H1 (cell line): ENCODE measurements around the gene SMARCB1. TPM values are rescaled to one million over a fixed set of nuclear protein-coding genes. Genes with fewer than 3 reads are reported as not detected.

Source experiments
- ASH2L ChIP-seq: fragments of 200-600, 300-600 bp; sonication (generic); IDR thresholded peaks from one replicate; pipeline ENCODE4 v1.7.1; 2017; ENCODE audit warnings: low read length
- EZH2 ChIP-seq: fragments of 200-600 bp; sonication (generic); IDR thresholded peaks from 2 replicates; pipeline ENCODE4 v1.7.1; 2012; ENCODE audit warnings: low read depth, mild to moderate bottlenecking, moderate library complexity, low read length, inconsistent platforms; ENCODE audit not compliant: severe bottlenecking
- GTF2F1 ChIP-seq: IDR thresholded peaks from 2 replicates; pipeline ENCODE4 v1.6.1; 2012; ENCODE audit warnings: low read depth, low read length, improper control_type of control experiment, borderline replicate concordance
- HDAC6 ChIP-seq: IDR thresholded peaks from one replicate; pipeline ENCODE4 v1.7.1; 2012; ENCODE audit warnings: low read depth, mild to moderate bottlenecking, inconsistent platforms, low read length, moderate library complexity
- PHF8 ChIP-seq: fragments of 200-600 bp; sonication (generic); conservative IDR thresholded peaks from 2 replicates; pipeline ENCODE4 v1.7.1; 2012; ENCODE audit warnings: low read depth, mild to moderate bottlenecking, inconsistent platforms, low read length, moderate library complexity
- SIRT6 ChIP-seq: IDR thresholded peaks from one replicate; pipeline ENCODE4 v1.7.1; 2012; ENCODE audit warnings: low read length, inconsistent platforms
- SIX5 ChIP-seq: IDR thresholded peaks from 2 replicates; pipeline ENCODE4 v1.6.1; 2011; ENCODE audit warnings: mild to moderate bottlenecking, low read depth, low read length
- SP1 ChIP-seq: IDR thresholded peaks from 2 replicates; pipeline ENCODE4 v1.6.1; 2011; ENCODE audit warnings: low read depth, low read length
- YY1 ChIP-seq: IDR thresholded peaks from 2 replicates; pipeline ENCODE4 v1.6.1; 2011; ENCODE audit warnings: low read depth, mild to moderate bottlenecking, low read length
- polyA plus RNA-seq, 7 experiments: library from polyadenylated mRNA; depleted of rRNA in 3 of 7; stranded (reverse) in 5 of 7; unstranded in 2 of 7; fragments of >200 nt in 5 of 7; fragments of 200-250 nt in 2 of 7; gene quantifications; 1 replicate in 5 of 7; 2 replicates in 1 of 7; 4 replicates in 1 of 7; pipeline versions ENCODE4 v1.2.1 to v1.2.3, GENCODE V29; 2011 to 2013; ENCODE audit warnings: missing spikeins in 2 of 7, mixed read lengths in 2 of 7
- total RNA-seq: library from RNA; stranded (reverse); fragmentation: NEBNext Ultra II Directional; extraction: Animal tissue kit (Norgen Biotek cat#: 25700); gene quantifications from 2 replicates; pipeline ENCODE4 v1.2.1, GENCODE V29; 2021
- TF ChIP-seq, protein P1 (sequence below): fragments of 300-600 bp; sonication (generic); IDR thresholded peaks from 2 replicates; pipeline ENCODE4 v1.7.1; 2012; ENCODE audit warnings: low read length, moderate library complexity, mild to moderate bottlenecking, inconsistent platforms; ENCODE audit not compliant: insufficient replicate concordance

The SMARCB1 gene
- total and polyA plus RNA-seq, 2 of the 8 experiments (the other 6 are each of a cell fraction or from before 2014, with no cell fraction given), result 116 to 145 TPM

DNA sequence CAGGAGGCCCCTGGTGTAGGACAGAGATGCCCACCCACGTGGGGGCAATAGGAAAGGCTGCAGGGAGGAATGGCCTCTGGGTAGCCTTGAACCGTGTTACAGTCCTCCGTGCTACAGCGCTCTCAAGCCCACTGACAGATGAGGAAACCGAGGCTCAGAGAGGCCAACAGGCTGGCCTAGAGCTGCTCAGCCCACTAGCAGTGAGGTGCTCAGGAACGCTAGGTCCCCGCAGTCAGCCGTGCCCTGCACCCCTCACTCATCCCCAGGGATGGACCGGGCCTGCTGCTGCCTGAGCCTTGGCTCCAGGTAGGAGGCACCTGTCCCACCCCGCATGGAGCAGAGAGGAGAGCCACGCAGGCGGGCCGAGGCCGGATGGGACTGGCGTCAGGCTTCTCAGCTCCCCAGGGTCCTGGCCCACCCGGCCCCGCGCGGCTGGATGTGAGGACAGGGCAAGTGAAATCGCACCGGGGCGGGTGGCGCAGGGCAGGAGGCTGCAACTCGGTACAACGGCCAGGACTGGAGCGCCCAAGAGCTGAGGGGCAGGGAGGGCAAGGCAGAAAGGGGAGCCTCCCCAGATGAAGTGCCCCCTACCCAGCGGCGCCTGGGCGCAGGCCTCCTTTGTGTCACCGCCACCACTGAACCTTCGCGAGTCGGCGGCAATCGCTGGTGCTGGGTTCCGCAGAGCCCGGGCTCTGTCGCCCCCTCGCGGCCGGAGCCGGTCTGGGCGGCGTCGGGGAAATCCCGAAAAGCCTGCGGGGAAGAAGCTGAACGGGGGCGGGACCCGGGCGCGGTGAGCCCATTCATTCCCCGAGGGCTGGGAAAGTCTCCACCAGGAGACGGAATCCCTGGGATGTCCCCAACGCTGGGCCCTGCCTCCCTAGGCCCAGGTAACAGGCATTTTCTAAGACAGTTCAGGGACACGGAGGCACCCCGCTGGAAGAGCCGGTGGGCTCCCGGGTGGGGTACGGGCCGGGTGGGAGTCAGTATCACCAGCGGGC lies 62.5 kb downstream of the SMARCB1 start (continued):
- TF ChIP-seq, protein P1, sequence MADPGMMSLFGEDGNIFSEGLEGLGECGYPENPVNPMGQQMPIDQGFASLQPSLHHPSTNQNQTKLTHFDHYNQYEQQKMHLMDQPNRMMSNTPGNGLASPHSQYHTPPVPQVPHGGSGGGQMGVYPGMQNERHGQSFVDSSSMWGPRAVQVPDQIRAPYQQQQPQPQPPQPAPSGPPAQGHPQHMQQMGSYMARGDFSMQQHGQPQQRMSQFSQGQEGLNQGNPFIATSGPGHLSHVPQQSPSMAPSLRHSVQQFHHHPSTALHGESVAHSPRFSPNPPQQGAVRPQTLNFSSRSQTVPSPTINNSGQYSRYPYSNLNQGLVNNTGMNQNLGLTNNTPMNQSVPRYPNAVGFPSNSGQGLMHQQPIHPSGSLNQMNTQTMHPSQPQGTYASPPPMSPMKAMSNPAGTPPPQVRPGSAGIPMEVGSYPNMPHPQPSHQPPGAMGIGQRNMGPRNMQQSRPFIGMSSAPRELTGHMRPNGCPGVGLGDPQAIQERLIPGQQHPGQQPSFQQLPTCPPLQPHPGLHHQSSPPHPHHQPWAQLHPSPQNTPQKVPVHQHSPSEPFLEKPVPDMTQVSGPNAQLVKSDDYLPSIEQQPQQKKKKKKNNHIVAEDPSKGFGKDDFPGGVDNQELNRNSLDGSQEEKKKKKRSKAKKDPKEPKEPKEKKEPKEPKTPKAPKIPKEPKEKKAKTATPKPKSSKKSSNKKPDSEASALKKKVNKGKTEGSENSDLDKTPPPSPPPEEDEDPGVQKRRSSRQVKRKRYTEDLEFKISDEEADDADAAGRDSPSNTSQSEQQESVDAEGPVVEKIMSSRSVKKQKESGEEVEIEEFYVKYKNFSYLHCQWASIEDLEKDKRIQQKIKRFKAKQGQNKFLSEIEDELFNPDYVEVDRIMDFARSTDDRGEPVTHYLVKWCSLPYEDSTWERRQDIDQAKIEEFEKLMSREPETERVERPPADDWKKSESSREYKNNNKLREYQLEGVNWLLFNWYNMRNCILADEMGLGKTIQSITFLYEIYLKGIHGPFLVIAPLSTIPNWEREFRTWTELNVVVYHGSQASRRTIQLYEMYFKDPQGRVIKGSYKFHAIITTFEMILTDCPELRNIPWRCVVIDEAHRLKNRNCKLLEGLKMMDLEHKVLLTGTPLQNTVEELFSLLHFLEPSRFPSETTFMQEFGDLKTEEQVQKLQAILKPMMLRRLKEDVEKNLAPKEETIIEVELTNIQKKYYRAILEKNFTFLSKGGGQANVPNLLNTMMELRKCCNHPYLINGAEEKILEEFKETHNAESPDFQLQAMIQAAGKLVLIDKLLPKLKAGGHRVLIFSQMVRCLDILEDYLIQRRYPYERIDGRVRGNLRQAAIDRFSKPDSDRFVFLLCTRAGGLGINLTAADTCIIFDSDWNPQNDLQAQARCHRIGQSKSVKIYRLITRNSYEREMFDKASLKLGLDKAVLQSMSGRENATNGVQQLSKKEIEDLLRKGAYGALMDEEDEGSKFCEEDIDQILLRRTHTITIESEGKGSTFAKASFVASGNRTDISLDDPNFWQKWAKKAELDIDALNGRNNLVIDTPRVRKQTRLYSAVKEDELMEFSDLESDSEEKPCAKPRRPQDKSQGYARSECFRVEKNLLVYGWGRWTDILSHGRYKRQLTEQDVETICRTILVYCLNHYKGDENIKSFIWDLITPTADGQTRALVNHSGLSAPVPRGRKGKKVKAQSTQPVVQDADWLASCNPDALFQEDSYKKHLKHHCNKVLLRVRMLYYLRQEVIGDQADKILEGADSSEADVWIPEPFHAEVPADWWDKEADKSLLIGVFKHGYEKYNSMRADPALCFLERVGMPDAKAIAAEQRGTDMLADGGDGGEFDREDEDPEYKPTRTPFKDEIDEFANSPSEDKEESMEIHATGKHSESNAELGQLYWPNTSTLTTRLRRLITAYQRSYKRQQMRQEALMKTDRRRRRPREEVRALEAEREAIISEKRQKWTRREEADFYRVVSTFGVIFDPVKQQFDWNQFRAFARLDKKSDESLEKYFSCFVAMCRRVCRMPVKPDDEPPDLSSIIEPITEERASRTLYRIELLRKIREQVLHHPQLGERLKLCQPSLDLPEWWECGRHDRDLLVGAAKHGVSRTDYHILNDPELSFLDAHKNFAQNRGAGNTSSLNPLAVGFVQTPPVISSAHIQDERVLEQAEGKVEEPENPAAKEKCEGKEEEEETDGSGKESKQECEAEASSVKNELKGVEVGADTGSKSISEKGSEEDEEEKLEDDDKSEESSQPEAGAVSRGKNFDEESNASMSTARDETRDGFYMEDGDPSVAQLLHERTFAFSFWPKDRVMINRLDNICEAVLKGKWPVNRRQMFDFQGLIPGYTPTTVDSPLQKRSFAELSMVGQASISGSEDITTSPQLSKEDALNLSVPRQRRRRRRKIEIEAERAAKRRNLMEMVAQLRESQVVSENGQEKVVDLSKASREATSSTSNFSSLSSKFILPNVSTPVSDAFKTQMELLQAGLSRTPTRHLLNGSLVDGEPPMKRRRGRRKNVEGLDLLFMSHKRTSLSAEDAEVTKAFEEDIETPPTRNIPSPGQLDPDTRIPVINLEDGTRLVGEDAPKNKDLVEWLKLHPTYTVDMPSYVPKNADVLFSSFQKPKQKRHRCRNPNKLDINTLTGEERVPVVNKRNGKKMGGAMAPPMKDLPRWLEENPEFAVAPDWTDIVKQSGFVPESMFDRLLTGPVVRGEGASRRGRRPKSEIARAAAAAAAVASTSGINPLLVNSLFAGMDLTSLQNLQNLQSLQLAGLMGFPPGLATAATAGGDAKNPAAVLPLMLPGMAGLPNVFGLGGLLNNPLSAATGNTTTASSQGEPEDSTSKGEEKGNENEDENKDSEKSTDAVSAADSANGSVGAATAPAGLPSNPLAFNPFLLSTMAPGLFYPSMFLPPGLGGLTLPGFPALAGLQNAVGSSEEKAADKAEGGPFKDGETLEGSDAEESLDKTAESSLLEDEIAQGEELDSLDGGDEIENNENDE, result no peak
- TF ChIP-seq SIX5, result no peak
- no peak for TF ChIP-seq EZH2
- TF ChIP-seq ASH2L, result no peak
- TF ChIP-seq GTF2F1, result no peak
- 0 out of 2 replicates have a peak, but pooled peaks have one; percentile 44 for TF ChIP-seq SP1
- no peak for TF ChIP-seq PHF8
- no peak for TF ChIP-seq HDAC6
- peak; percentile 75 for TF ChIP-seq YY1
- no peak for TF ChIP-seq SIRT6
